Panc1 (cell line): ENCODE data around the gene ERC2. TPM values are rescaled to one million over a fixed set of nuclear protein-coding genes. Genes with fewer than 3 reads are reported as not detected.

ENCODE experiments used
- ATAC-seq: fragments of 200-7000 bp; cut with Tn5 transposase; 2 replicates; pipeline ENCODE4 v1.9.1; 2020; ENCODE audit warnings: mild to moderate bottlenecking, moderate library complexity
- BruUV-seq: library from RNA; stranded (reverse); fragments of 400-500 nt; replicated peaks from 2 replicates; lab custom pipeline; 2021; lab: Mats Ljungman, UMichigan
- CTCF ChIA-PET: fragments of 300-600 bp; sonication (Branson Sonifier 250); formaldehyde crosslinking; loops from one replicate; lab custom pipeline; 2022; ENCODE audit warnings: antibody characterized with exemption; lab: Charles Lee
- POLR2A ChIA-PET: fragments of 300-600 bp; sonication (Branson Sonifier 250); formaldehyde crosslinking; loops from one replicate; lab custom pipeline; 2022; ENCODE audit warnings: antibody characterized with exemption; lab: Charles Lee
- DNase-seq: peaks from one replicate; pipeline ENCODE4 v3.0.0-alpha.2; 2010; ENCODE audit warnings: low read depth, low spot score
- H3K27ac ChIP-seq: 2 replicates; pipeline ENCODE4 v1.5.1; 2011; ENCODE audit warnings: mild to moderate bottlenecking, low read length, inconsistent platforms
- H3K27me3 ChIP-seq: fragments of 200-500 bp; sonication (Bioruptor generic); 2 replicates; pipeline ENCODE4 v1.6.0; 2014; ENCODE audit warnings: low read length, inconsistent platforms; ENCODE audit not compliant: control insufficient read depth, insufficient read depth
- H3K36me3 ChIP-seq: fragments of 200-500 bp; sonication (Bioruptor generic); 2 replicates; pipeline ENCODE4 v1.5.1; 2014; ENCODE audit warnings: inconsistent platforms, mild to moderate bottlenecking, low read length, moderate library complexity; ENCODE audit not compliant: control insufficient read depth, insufficient read depth
- H3K4me1 ChIP-seq: 2 replicates; pipeline ENCODE4 v1.5.1; 2011; ENCODE audit warnings: inconsistent platforms, mild to moderate bottlenecking, low read length, moderate library complexity; ENCODE audit not compliant: control insufficient read depth, insufficient read depth
- H3K4me3 ChIP-seq, 2 experiments: 2 replicates each; pipeline ENCODE4 v1.5.1; 2011 to 2012; ENCODE audit warnings: low read depth in 2 of 2, low read length in 2 of 2, mild to moderate bottlenecking in 2 of 2, inconsistent platforms in 1 of 2, moderate library complexity in 1 of 2
- H3K9me3 ChIP-seq: fragments of 200-500 bp; sonication (Bioruptor generic); 2 replicates; pipeline ENCODE4 v1.5.1; 2014; ENCODE audit warnings: low read depth, mild to moderate bottlenecking, inconsistent platforms, low read length, moderate library complexity; ENCODE audit not compliant: control insufficient read depth, insufficient read depth
- POLR2AphosphoS5 ChIP-seq: IDR thresholded peaks from 2 replicates; pipeline ENCODE4 v1.6.1; 2012; ENCODE audit warnings: mild to moderate bottlenecking, low read depth, low read length, moderate library complexity
- SIN3A ChIP-seq: IDR thresholded peaks from 2 replicates; pipeline ENCODE4 v1.6.1; 2012; ENCODE audit warnings: low read depth, mild to moderate bottlenecking, low read length, moderate library complexity, borderline replicate concordance; ENCODE audit not compliant: insufficient read depth
- TCF7L2 ChIP-seq: IDR thresholded peaks from 2 replicates; pipeline ENCODE4 v1.6.1; 2011; ENCODE audit warnings: mild to moderate bottlenecking, low read depth, low read length, inconsistent platforms
- in situ Hi-C: cut with HindIII; loops from 2 replicates; pipeline ENCODE4 v1.10.0; 2016; ENCODE audit warnings: low sequenced_read_pairs, low pct_unique_long_range_greater_than_20kb
- intact Hi-C: fragments of 100-400 bp; cut with micrococcal nuclease; formaldehyde crosslinking; loops from one replicate; pipeline ENCODE4 v1.10.0; 2022; ENCODE audit not compliant: unreplicated experiment
- total RNA-seq: library from RNA; stranded (reverse); gene quantifications from one replicate; pipeline ENCODE4 v1.2.1, GENCODE V29; 2021; ENCODE audit not compliant: unreplicated experiment
- TF ChIP-seq, protein P1 (sequence below), 2 experiments: IDR thresholded peaks; 2 replicates each; pipeline ENCODE4 v1.6.1; 2011 to 2012; ENCODE audit warnings: low read depth in 2 of 2, control low read depth in 1 of 2, low read length in 1 of 2, mild to moderate bottlenecking in 1 of 2, moderate library complexity in 1 of 2; ENCODE audit not compliant: insufficient read depth in 1 of 2
- TF ChIP-seq, protein P2 (sequence below): fragments of 450-650 bp; IDR thresholded peaks from 2 replicates; pipeline ENCODE4 v1.5.1; 2017; ENCODE audit warnings: mild to moderate bottlenecking

Gene ERC2
- total RNA-seq, 1 experiment from 2014 or later, result 0.33 TPM

DNA sequence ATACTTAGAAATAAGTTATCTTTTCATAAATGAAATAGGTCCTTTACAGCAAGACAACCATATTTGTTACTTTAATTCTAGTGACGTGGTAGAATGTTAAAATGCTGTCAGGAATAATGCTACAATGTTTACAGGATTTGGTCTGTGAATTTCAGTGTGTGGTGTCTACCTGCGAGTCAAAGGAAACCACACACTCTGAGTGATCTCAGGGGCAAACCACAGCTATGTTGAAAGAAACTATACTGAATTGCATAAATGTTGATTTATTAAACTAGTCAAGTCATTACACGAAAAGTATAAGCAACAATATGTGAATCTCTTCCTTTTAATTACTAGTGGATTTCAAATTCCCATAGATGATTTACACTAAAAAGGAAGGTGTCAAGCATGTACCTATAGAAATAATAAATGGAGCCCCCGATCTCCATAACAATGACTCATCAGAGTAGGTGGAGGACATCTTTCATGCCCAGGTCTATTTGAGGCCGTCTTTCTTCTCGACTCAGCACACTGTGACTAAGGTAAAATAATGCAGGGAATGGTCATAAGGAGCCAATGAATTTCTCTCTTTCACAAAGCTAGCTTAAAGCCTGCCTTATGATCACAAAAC lies 463.0 kb downstream of the ERC2 start:
- BruUV-seq, result no TSS peak
- H3K4me3 ChIP-seq, result no peak overlapping the region
- no peak for TF ChIP-seq SIN3A
- TF ChIP-seq, protein P1, sequence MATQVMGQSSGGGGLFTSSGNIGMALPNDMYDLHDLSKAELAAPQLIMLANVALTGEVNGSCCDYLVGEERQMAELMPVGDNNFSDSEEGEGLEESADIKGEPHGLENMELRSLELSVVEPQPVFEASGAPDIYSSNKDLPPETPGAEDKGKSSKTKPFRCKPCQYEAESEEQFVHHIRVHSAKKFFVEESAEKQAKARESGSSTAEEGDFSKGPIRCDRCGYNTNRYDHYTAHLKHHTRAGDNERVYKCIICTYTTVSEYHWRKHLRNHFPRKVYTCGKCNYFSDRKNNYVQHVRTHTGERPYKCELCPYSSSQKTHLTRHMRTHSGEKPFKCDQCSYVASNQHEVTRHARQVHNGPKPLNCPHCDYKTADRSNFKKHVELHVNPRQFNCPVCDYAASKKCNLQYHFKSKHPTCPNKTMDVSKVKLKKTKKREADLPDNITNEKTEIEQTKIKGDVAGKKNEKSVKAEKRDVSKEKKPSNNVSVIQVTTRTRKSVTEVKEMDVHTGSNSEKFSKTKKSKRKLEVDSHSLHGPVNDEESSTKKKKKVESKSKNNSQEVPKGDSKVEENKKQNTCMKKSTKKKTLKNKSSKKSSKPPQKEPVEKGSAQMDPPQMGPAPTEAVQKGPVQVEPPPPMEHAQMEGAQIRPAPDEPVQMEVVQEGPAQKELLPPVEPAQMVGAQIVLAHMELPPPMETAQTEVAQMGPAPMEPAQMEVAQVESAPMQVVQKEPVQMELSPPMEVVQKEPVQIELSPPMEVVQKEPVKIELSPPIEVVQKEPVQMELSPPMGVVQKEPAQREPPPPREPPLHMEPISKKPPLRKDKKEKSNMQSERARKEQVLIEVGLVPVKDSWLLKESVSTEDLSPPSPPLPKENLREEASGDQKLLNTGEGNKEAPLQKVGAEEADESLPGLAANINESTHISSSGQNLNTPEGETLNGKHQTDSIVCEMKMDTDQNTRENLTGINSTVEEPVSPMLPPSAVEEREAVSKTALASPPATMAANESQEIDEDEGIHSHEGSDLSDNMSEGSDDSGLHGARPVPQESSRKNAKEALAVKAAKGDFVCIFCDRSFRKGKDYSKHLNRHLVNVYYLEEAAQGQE (IDR thresholded peaks at IDR 0.05; ENCODE audit: insufficient read depth in 1 of 2, low read depth in 2 of 2, low read length in 1 of 2), result no peak
- no peak for TF ChIP-seq TCF7L2
- TF ChIP-seq, protein P2, sequence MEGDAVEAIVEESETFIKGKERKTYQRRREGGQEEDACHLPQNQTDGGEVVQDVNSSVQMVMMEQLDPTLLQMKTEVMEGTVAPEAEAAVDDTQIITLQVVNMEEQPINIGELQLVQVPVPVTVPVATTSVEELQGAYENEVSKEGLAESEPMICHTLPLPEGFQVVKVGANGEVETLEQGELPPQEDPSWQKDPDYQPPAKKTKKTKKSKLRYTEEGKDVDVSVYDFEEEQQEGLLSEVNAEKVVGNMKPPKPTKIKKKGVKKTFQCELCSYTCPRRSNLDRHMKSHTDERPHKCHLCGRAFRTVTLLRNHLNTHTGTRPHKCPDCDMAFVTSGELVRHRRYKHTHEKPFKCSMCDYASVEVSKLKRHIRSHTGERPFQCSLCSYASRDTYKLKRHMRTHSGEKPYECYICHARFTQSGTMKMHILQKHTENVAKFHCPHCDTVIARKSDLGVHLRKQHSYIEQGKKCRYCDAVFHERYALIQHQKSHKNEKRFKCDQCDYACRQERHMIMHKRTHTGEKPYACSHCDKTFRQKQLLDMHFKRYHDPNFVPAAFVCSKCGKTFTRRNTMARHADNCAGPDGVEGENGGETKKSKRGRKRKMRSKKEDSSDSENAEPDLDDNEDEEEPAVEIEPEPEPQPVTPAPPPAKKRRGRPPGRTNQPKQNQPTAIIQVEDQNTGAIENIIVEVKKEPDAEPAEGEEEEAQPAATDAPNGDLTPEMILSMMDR, result no peak
- no peak for TF ChIP-seq POLR2AphosphoS5
- no peak overlapping the region for H3K27ac ChIP-seq
- DNase-seq (no peak), ATAC-seq (no peak)
- H3K9me3 ChIP-seq, result no peaks in the 10 kb centered on the region
- H3K36me3 ChIP-seq, result no peaks in the 10 kb centered on the region
- intact Hi-C loops, result no loop called here
- ChIA-PET POLR2A (no interaction called here), CTCF (no interaction called here)
- H3K27me3 ChIP-seq, result no peaks in the 10 kb centered on the region
- in situ Hi-C loops, result no loop called here
- H3K4me1 ChIP-seq, result no peaks in the 10 kb centered on the region

GRCh38 chr3:56003129-56003528 lies 465.1 kb downstream of the ERC2 start:
- no peak for ATAC-seq
- in situ Hi-C loops, result no loop called here
- CTCF ChIA-PET, result no interaction called here

More at GRCh38 chr3:56003129-56003528, 465.1 kb downstream of the ERC2 start:
- H3K27me3 ChIP-seq, result no peaks in the 10 kb centered on the region
- H3K36me3 ChIP-seq, result no peaks in the 10 kb centered on the region
- no peak for DNase-seq
- no peaks in the 10 kb centered on the region for H3K9me3 ChIP-seq
- TF ChIP-seq POLR2AphosphoS5, result no peak
- TF ChIP-seq, protein P2, result no peak
- TF ChIP-seq, protein P1 (IDR thresholded peaks at IDR 0.05; ENCODE audit: insufficient read depth in 1 of 2, low read depth in 2 of 2, low read length in 1 of 2), result no peak
- TF ChIP-seq SIN3A, result no peak
- TF ChIP-seq TCF7L2, result no peak
- POLR2A ChIA-PET, result no interaction called here
- H3K4me1 ChIP-seq, result no peaks in the 10 kb centered on the region
- BruUV-seq, result no TSS peak
- no peak overlapping the region for H3K27ac ChIP-seq
- H3K4me3 ChIP-seq, result no peak overlapping the region
- intact Hi-C loops, result no loop called here
